HG03196 (cell line): ENCODE measurements around the gene NUP210.

Experiments used
- ATAC-seq: cut with Tn5 transposase; IDR thresholded peaks from one replicate; pipeline ENCODE4 v1.9.1; 2021; ENCODE audit not compliant: unreplicated experiment

Gene NUP210

DNA sequence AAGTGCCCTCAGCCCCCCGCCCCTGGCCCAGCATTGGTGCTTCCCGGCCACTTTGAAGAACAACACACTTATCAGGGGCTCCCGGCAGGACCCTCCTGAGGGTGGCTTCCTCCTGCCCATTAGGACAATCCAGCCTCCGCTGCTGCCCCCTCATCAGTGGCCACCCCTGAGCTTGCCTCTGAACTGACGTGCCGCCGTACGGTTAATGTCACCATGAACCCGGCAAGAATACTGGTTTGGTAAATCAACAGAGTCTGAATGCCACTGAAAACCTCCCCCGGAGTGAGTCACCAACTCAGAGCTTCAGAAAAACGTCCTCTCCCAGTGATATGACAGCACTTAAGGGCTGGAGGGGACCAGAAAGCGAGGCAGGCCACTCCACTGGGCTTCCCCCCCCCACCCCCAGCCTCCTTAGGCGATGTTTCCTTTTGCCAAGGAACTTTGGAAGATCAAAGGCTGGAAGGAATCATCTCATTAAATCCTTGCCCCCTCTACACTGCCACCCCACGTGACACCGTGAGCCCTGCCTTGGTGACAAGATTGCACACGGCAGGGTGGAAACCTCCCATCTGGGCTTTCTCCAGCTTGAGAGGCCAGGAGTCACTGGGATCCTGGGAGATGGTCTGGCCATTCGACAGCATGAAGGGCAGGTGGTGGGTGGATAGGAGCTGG, 142.1 kb downstream of the NUP210 start:
- no peak for ATAC-seq

DNA sequence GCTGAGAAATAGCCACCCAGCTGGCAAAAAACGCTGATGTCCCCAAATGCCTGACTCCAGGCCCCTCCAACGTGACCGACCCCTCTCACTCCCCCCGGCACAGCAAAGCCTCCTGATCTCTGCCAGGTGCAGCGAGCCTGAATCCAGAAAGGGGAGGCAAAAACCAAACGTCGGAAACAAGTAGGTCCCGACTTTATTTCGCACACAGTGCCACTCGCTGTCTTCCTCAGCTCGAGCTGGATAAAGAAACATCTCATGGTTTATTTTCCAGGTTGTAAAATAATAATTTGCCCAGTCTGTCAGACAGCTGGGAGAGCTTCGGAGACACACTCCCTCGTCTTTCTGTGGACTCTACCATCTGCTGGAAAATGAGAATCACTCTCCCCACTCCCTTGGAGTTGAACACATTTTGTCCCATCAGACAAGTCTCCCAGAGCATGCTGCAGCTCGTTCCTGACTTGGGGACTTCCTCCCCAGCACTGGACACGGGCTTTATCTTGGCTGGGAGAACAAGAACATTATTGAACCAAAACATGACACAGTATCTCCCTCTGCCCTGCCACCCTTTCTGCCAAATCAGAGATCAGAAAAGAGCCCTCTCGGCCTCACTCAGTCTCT, 142.8 kb downstream of the NUP210 start:
- no peak for ATAC-seq

DNA sequence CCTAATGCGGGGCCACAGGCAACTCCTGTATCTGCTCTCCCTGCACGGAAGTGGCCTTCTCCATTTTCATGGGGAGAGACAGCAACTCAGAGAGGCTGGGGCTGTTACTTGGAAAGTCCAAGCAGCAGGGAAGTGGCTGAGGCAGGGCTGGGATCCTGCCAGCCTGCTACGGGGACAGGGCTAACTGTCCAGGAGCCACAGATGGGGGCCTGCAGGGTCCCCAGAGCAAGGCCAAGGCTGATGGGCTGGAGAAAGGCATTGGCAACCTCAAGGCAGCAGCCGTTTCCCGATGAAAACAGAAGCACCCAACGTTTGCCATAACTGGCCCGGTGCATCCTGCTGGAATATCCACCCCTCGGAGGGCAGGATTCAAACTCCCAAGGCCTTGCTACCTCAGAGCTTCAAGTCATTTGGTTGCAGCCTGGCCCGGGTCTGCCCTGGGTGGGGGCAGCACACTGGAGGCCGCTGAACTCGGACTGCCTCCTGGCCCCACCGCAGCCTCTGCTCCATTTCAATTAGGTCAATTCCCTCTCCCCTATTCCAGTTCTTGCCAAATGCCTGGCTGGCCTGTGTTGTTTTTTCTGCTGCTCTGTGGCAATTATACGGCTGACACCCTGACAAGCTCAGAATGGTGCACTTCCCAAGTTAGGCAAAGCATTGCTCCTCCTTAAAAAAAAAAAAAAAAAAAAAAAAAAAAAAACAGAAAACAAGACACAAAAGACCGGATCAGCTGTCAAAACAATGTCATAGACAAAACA, 143.5 kb downstream of the NUP210 start:
- no peak for ATAC-seq

DNA sequence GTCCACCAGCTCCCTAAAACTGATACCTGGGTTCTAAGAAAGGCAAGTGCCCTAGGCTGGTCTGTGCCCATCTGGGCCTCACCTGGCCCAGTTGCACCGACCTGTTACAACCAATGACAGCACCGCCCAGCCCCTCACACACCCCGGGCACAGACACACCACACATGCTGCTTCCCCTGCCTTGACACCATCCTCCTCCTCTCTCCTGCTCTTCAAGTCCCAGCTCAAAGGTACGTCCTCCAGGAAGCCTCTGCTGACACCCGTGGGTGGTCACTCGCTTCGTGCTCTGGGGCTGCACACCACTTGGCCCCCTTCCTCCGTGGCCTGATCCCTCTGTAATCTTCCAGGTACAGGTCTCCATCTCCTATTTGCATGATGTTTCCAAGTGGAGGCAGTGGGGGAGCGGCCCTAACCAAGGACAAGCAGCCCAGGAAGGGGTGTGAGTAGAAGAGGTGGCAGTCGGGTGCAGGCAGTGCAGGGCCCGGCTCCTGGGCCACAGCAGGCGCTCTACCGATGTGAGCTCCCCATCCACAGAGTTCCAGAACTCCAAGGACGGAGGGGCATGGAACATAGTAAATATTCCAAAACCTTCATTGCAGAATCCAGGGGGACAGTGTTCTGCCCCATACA, 144.6 kb downstream of the NUP210 start:
- no peak for ATAC-seq

DNA sequence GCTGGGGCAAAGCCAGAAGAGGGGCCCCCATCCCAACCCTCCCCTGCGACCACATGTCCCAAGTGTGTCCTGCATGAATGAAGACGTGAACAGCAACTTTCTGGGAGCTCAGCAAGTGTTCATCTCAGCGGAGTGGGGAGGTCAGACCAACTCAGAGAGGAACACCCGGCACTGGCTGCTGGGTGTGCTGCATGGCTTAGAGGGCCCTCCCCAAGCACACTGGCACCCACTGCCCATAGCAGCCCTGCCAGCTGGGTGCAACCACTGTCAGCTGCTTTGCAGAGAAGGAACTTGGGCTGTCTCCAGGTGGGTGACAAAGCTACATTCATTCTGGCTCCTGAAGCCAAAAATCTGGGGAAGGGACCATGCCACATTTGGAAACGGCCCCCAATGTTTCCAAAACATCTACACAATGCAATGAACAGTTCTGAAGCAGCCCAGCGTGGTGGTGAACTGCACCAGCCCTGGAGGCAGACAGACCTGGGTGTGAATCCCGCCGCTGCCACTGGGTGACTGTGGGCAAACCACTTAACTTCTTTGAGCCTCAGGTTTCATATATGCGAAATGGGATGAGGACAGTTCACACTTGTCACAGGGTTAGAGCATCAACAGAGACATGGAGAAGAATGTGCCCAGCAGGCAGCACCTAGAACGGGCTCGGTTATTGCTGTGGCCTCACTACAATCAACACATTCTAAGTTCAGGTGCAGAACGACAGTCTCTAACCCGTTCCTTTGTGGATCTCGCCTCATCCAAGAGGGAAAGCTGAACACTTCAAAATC, 145.4 kb downstream of the NUP210 start:
- no peak for ATAC-seq

DNA sequence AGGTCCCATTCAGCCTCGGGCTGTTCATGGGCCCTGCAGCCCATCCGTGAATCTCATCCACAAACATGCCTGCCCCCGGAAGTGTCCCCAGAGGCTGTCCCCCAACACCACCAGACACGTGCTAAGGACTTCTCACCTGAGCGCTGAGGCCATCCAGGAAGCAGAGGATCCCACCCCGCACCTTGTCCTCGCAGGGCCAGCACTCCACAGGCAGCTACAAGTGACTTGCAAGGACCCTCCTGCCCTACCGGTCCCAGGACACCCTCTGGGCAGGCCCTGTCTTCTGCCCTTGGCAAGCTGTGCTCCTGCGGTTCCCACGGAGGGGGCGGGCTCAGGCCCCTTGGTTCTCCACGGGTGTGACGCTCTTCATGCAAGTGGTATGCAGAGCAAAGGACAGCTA, 146.0 kb downstream of the NUP210 start:
- ATAC-seq, result no peak

DNA sequence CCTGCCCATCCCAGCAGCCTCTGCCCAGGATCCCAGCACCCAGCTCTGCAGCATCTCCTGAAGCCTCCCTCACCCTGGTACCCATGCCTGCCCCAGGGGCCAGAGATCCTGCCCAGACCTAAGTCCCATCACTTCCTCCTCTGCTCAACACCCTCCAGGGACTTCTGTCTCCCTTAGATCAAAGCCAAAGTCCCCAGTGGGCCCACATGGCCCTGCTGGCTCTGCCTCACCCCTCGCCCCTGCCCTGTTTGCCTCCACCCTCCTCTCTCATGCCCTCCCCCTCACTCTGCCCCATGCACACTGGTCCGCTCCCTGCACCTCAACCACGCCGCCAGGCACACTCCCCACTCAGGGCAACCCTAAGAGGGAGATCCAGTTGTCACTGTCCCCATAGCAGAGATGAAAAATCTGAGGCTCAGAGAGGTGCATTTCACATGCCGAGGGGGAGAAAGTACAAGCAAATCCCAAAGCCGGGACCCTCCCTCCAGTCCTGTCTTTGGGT, 146.5 kb downstream of the NUP210 start:
- ATAC-seq, result no peak

DNA sequence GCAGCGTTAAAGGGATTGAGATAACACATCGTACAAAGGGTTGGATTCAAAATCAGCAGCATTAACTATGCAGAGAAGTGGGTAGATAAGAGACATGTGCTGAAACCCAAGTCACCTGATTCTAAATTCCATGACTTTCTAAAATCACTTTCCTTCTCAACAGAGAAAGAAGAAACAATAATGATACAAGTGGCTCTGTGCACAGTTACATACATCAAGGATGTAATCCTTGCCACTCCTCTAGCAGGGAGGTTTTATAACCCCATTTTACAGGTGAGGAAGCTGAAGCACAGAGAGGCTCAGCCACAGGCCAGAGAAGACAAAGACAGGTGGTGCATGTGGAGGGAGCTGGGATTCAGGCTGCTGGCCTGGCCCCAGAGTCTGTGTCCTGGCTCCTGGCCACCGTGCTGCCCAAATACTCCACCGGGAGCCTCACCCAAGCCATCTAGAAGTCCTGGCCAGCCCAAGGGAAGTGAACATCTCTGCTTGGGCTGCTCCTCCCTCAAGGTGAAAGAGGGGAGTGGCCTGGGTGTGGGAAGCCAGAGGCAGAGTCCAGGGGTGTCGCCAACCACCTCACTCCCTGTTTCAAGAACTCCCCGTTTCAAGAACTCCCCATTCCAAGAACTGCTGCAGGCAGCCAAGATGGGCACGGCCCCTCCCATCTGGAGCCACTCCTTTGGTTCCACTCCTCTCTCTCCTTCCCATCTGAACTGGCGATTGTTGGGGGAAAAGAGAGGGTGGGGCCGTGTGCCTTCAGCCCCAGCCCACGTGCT, 147.1 kb downstream of the NUP210 start:
- no peak for ATAC-seq

- no peak for ATAC-seq
Measured at GRCh38 chr3:13269711-13270378, 150.3 kb downstream of the NUP210 start.

DNA sequence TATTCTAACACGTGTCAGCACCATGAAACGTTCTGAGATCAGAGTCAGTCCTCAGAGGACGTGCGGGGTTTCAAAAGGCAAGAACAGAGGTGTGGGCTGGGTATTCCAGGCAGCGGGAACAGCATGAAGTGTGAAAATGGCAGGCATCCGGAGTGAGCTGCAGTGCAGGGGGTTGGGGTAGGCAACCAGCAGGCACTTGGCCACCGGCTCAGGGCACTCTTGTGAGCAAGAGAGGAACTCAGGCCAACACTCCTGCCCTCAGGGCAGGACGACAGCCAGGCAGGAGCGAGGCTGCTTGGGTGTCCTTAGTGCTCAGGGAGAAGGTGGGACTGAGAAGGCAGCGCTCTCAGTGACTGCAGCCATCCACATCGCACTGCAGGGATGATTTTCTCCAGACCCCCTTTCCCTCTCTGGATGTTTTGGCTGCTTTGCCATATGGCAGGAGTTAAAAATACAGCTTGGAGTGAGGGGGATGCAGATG, 151.1 kb downstream of the NUP210 start:
- ATAC-seq, result no peak

GRCh38 chr3:13268120-13268519, 152.0 kb downstream of the NUP210 start:
- ATAC-seq, result no peak

DNA sequence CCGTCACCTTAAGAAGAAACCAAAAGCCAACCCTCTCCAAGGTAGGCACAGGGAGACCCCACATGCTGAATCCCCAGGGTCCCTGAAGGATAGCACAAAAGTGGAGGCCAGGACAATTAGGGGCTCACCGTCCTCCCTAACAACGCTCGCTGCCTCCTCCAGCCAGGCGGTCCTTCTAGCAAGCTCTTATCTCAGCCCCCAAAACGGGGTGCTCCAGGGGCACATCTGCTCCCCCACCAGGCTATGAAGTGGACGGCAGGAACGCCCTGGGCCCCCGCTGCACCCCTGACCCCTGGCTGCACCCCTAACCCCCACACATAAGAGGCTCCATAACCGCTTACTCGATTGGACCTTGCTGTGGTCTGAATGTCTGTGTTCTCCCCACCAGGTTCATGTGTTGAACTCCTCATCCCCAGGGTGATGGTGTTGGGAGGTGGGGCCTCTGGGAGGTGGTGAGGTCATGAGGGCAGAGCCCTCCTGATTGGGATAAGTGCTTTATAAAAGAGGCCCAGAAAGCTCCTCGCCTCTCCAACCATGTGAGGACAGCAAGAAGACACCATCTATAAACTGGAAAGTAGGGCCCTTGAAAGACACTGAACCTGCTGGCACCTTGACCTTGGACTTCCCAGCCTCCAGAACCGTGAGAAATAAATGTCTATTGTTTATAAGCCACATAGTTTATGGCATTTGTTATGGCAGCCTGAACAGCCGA, 153.3 kb downstream of the NUP210 start:
- ATAC-seq, result no peak
